Measurements from ENCODE around the gene WWOX. TPM values are rescaled to one million over a fixed set of nuclear protein-coding genes. Genes with fewer than 3 reads are reported as not detected.

Gene WWOX
- total and polyA plus RNA-seq, 2 of the 13 experiments (the other 11 are each of a cell fraction or from before 2014, with no cell fraction given): 9.1 to 37.4 TPM

- TF ChIP-seq PRDM15 (CRISPR knock-in tag; IDR thresholded peaks at IDR 0.05) (no peak), NKX3-1 (CRISPR knock-in tag; IDR thresholded peaks at IDR 0.05) (no peak), KIAA2018 (CRISPR knock-in tag; IDR thresholded peaks at IDR 0.05; ENCODE audit: borderline replicate concordance) (no peak), MED1 (CRISPR knock-in tag; IDR thresholded peaks at IDR 0.05) (no peak), ZNF784 (CRISPR knock-in tag; IDR thresholded peaks at IDR 0.05; ENCODE audit: borderline replicate concordance) (no peak), ZBTB8A (CRISPR knock-in tag; IDR thresholded peaks at IDR 0.05; ENCODE audit: borderline replicate concordance, low read depth) (no peak), HNF1B (CRISPR knock-in tag; IDR thresholded peaks at IDR 0.05) (no peak), MATR3 (CRISPR knock-in tag; IDR thresholded peaks at IDR 0.05) (no peak), ONECUT2 (CRISPR knock-in tag; IDR thresholded peaks at IDR 0.05) (no peak), ZNF562 (CRISPR knock-in tag; IDR thresholded peaks at IDR 0.05; ENCODE audit: borderline replicate concordance) (no peak), SETDB1 (CRISPR knock-in tag; IDR thresholded peaks at IDR 0.05; ENCODE audit: borderline replicate concordance) (no peak)
Measured at GRCh38 chr16:78704416-78704815, 605.0 kb downstream of the WWOX start (continued).
